PFSK-1 (cell line): ENCODE data around the gene NCSTN.

Experiments used
- FOXP2 ChIP-seq: optimal IDR thresholded peaks from 2 replicates; pipeline ENCODE3; 2011; ENCODE audit warnings: borderline replicate concordance, control low read depth, inconsistent platforms; ENCODE audit not compliant: insufficient read depth; ENCODE audit errors: extremely low read length, extremely low read depth
- TAF1 ChIP-seq: IDR thresholded peaks from 2 replicates; pipeline ENCODE4 v1.6.1; 2012; ENCODE audit warnings: low read length, control low read depth, borderline replicate concordance; ENCODE audit not compliant: insufficient read depth
- TF ChIP-seq, protein P1 (sequence below), 2 experiments: IDR thresholded peaks; 2 replicates each; pipeline versions ENCODE4 v1.6.1 to v1.8.0; 2011 to 2012; ENCODE audit warnings: low read depth in 2 of 2, low read length in 2 of 2, control low read depth in 1 of 2, inconsistent platforms in 1 of 2, mild to moderate bottlenecking in 1 of 2, moderate library complexity in 1 of 2; ENCODE audit not compliant: insufficient read depth in 1 of 2

- no peak for TF ChIP-seq TAF1
- no peak for TF ChIP-seq FOXP2
- TF ChIP-seq, protein P1, sequence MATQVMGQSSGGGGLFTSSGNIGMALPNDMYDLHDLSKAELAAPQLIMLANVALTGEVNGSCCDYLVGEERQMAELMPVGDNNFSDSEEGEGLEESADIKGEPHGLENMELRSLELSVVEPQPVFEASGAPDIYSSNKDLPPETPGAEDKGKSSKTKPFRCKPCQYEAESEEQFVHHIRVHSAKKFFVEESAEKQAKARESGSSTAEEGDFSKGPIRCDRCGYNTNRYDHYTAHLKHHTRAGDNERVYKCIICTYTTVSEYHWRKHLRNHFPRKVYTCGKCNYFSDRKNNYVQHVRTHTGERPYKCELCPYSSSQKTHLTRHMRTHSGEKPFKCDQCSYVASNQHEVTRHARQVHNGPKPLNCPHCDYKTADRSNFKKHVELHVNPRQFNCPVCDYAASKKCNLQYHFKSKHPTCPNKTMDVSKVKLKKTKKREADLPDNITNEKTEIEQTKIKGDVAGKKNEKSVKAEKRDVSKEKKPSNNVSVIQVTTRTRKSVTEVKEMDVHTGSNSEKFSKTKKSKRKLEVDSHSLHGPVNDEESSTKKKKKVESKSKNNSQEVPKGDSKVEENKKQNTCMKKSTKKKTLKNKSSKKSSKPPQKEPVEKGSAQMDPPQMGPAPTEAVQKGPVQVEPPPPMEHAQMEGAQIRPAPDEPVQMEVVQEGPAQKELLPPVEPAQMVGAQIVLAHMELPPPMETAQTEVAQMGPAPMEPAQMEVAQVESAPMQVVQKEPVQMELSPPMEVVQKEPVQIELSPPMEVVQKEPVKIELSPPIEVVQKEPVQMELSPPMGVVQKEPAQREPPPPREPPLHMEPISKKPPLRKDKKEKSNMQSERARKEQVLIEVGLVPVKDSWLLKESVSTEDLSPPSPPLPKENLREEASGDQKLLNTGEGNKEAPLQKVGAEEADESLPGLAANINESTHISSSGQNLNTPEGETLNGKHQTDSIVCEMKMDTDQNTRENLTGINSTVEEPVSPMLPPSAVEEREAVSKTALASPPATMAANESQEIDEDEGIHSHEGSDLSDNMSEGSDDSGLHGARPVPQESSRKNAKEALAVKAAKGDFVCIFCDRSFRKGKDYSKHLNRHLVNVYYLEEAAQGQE (IDR thresholded peaks at IDR 0.05; ENCODE audit: insufficient read depth in 1 of 2, low read depth in 2 of 2, low read length in 2 of 2) = no peak
These were observed 17.9 kb upstream of the NCSTN start for GRCh38 chr1:160325252-160325651.
